Naive thymus-derived CD4-positive, alpha-beta T cell (primary cell): ENCODE data around the gene LRRC4C. TPM values are rescaled to one million over a fixed set of nuclear protein-coding genes. Genes with fewer than 3 reads are reported as not detected.
"Not testable (repeated sequence)": the region's sequence is repeated elsewhere in the genome, so short reads cannot be mapped to it uniquely, and the experiment has no call there.

ENCODE experiments used
- ATAC-seq: fragments of 150-1000 bp; cut with Tn5 transposase; 2 replicates; pipeline ENCODE4 v1.10.0; 2021; ENCODE audit warnings: mild to moderate bottlenecking, moderate library complexity
- CTCF ChIA-PET: fragments of 350-600 bp; sonication (Branson Sonifier 250); formaldehyde crosslinking; loops from one replicate; lab custom pipeline; 2021; ENCODE audit warnings: antibody characterized with exemption; lab: Charles Lee
- POLR2A ChIA-PET: fragments of 350-600 bp; sonication (Branson Sonifier 250); formaldehyde crosslinking; loops from one replicate; lab custom pipeline; 2021; ENCODE audit warnings: antibody characterized with exemption, inconsistent platforms; lab: Charles Lee
- DNase-seq, 9 donors: peaks; one replicate each; pipeline versions ENCODE4 v3.0.0 to v3.0.0-alpha.2; 2020 to 2022; ENCODE audit warnings: mixed read lengths in 1 of 9
- H3K27ac ChIP-seq: one replicate; pipeline ENCODE4 v1.7.0; 2013; ENCODE audit warnings: mild to moderate bottlenecking, low read depth, low read length, moderate library complexity
- H3K27me3 ChIP-seq, 2 donors: one replicate each; pipeline ENCODE4 v1.7.0; 2013; ENCODE audit warnings: low read length in 2 of 2, mild to moderate bottlenecking in 2 of 2, moderate library complexity in 2 of 2; ENCODE audit not compliant: control insufficient read depth in 2 of 2, insufficient read depth in 2 of 2
- H3K36me3 ChIP-seq, 3 experiments: 1 replicate in 2 of 3; 2 replicates in 1 of 3; pipeline ENCODE4 v1.7.0; 2013; ENCODE audit warnings: low read length in 3 of 3, mild to moderate bottlenecking in 3 of 3, moderate library complexity in 1 of 3; ENCODE audit not compliant: insufficient read depth in 3 of 3, control insufficient read depth in 2 of 3
- H3K4me1 ChIP-seq, 2 donors: one replicate each; pipeline ENCODE4 v1.7.0; 2013; ENCODE audit warnings: low read length in 2 of 2, mild to moderate bottlenecking in 2 of 2, moderate library complexity in 1 of 2; ENCODE audit not compliant: control insufficient read depth in 2 of 2, insufficient read depth in 2 of 2
- H3K4me3 ChIP-seq: 2 replicates; pipeline ENCODE4 v1.7.0; 2013; ENCODE audit warnings: mild to moderate bottlenecking, low read length
- H3K9me3 ChIP-seq, 3 experiments: 1 replicate in 2 of 3; 2 replicates in 1 of 3; pipeline ENCODE4 v1.7.0; 2013; ENCODE audit warnings: low read length in 3 of 3; ENCODE audit not compliant: control insufficient read depth in 2 of 3
- H3K27ac Mint-ChIP-seq, 9 donors: one replicate each; pipeline ENCODE4 v1.8.0; 2020 to 2022; ENCODE audit warnings: mixed read lengths in 9 of 9, mild to moderate bottlenecking in 8 of 9, moderate library complexity in 5 of 9, inconsistent platforms in 2 of 9
- H3K27me3 Mint-ChIP-seq, 5 donors: one replicate each; pipeline ENCODE4 v1.8.0; 2021 to 2022; ENCODE audit warnings: mixed read lengths in 5 of 5, mild to moderate bottlenecking in 1 of 5
- H3K36me3 Mint-ChIP-seq, 5 donors: one replicate each; pipeline ENCODE4 v1.8.0; 2020 to 2022; ENCODE audit warnings: mixed read lengths in 5 of 5, mild to moderate bottlenecking in 3 of 5, inconsistent platforms in 1 of 5
- H3K4me1 Mint-ChIP-seq, 7 donors: one replicate each; pipeline ENCODE4 v1.8.0; 2020 to 2022; ENCODE audit warnings: mixed read lengths in 7 of 7, mild to moderate bottlenecking in 3 of 7, inconsistent platforms in 1 of 7
- H3K4me3 Mint-ChIP-seq, 10 donors: one replicate each; pipeline ENCODE4 v1.8.0; 2020 to 2022; ENCODE audit warnings: mild to moderate bottlenecking in 10 of 10, mixed read lengths in 10 of 10, moderate library complexity in 6 of 10, inconsistent platforms in 2 of 10
- H3K9me3 Mint-ChIP-seq, 11 donors: one replicate each; pipeline ENCODE4 v1.8.0; 2020 to 2022; ENCODE audit warnings: mixed read lengths in 11 of 11, mild to moderate bottlenecking in 4 of 11, inconsistent platforms in 1 of 11, moderate library complexity in 1 of 11
- intact Hi-C, 2 donors: fragments of 100-400 bp; cut with micrococcal nuclease; formaldehyde crosslinking; loops; one replicate each; pipeline ENCODE4 v1.15.1; 2023
- polyA plus RNA-seq, 2 donors: library from polyadenylated mRNA; unstranded; fragments of 300-500 nt; fragmentation: Illumina TruSeq; gene quantifications; one replicate each; pipeline ENCODE4 v1.2.3, GENCODE V29; 2021
- total RNA-seq, 6 experiments: library from RNA in 5 of 6; stranded (reverse) in 5 of 6; gene quantifications; 1 replicate in 5 of 6; 2 replicates in 1 of 6; pipeline ENCODE4 v1.2.3 and lab custom pipeline; 2021 to 2026

The LRRC4C gene
- total and polyA plus RNA-seq, 7 experiments from 2014 or later: not detected

- H3K9me3 Mint-ChIP-seq: peaks cover 3 to 16% (median 8%) of the 10 kb centered on the region in 11 donors
- H3K4me1 ChIP-seq, H3K27me3 Mint-ChIP-seq, H3K27ac Mint-ChIP-seq, ATAC-seq, H3K4me3 ChIP-seq, H3K9me3 ChIP-seq, POLR2A ChIA-PET, H3K27me3 ChIP-seq, H3K36me3 Mint-ChIP-seq, CTCF ChIA-PET, DNase-seq, H3K4me3 Mint-ChIP-seq, intact Hi-C loops, H3K27ac ChIP-seq, H3K36me3 ChIP-seq, H3K4me1 Mint-ChIP-seq: not testable (repeated sequence)
These were observed 1291.6 kb downstream of the LRRC4C start for GRCh38 chr11:40167805-40168204.

- no peak for ATAC-seq
- CTCF ChIA-PET: no interaction called here
- POLR2A ChIA-PET: no interaction called here
- Mint-ChIP-seq H3K27ac (no peak overlapping the region), H3K9me3 (peaks cover 3 to 16% (median 9%) of the 10 kb centered on the region in 11 donors), H3K36me3 (no peaks in the 10 kb centered on the region), H3K4me1 (no peaks in the 10 kb centered on the region), H3K4me3 (no peak overlapping the region), H3K27me3 (no peaks in the 10 kb centered on the region)
- H3K9me3 ChIP-seq: no peaks in the 10 kb centered on the region
- no peak overlapping the region for H3K4me3 ChIP-seq
- H3K36me3 ChIP-seq: no peaks in the 10 kb centered on the region
- no peaks in the 10 kb centered on the region for H3K27me3 ChIP-seq
- intact Hi-C loops: no loop called here
- H3K4me1 ChIP-seq: no peaks in the 10 kb centered on the region
- DNase-seq: no peak
- no peak overlapping the region for H3K27ac ChIP-seq
These were observed 1292.6 kb downstream of the LRRC4C start for GRCh38 chr11:40166892-40167291.

- ChIA-PET POLR2A (no interaction called here), CTCF (no interaction called here)
- intact Hi-C loops: no loop called here
- Histone ChIP-seq H3K9me3 (no peaks in the 10 kb centered on the region), H3K4me3 (no peak overlapping the region), H3K4me1 (no peaks in the 10 kb centered on the region), H3K27ac (no peak overlapping the region), H3K36me3 (no peaks in the 10 kb centered on the region), H3K27me3 (no peaks in the 10 kb centered on the region)
- no peaks in the 10 kb centered on the region for H3K36me3 Mint-ChIP-seq
- H3K4me1 Mint-ChIP-seq: no peaks in the 10 kb centered on the region
- no peak overlapping the region for H3K4me3 Mint-ChIP-seq
- H3K27ac Mint-ChIP-seq: no peak overlapping the region
- no peak for DNase-seq
- peaks cover 3 to 24% (median 10%) of the 10 kb centered on the region in 11 donors for H3K9me3 Mint-ChIP-seq
- no peak for ATAC-seq
- no peaks in the 10 kb centered on the region for H3K27me3 Mint-ChIP-seq
These were observed 1296.3 kb downstream of the LRRC4C start for GRCh38 chr11:40162901-40163883.

- Histone ChIP-seq H3K36me3 (no peaks in the 10 kb centered on the region), H3K27me3 (no peaks in the 10 kb centered on the region), H3K9me3 (no peaks in the 10 kb centered on the region), H3K27ac (no peak overlapping the region), H3K4me1 (no peaks in the 10 kb centered on the region), H3K4me3 (no peak overlapping the region)
- intact Hi-C loops: no loop called here
- ChIA-PET CTCF (no interaction called here), POLR2A (no interaction called here)
- Mint-ChIP-seq H3K27me3 (no peaks in the 10 kb centered on the region), H3K4me1 (no peaks in the 10 kb centered on the region), H3K27ac (no peak overlapping the region), H3K9me3 (peaks cover 3 to 25% (median 13%) of the 10 kb centered on the region in 11 donors), H3K36me3 (no peaks in the 10 kb centered on the region), H3K4me3 (no peak overlapping the region)
- DNase-seq: no peak
- ATAC-seq: no peak
These were observed 1297.5 kb downstream of the LRRC4C start for GRCh38 chr11:40161854-40162410.

DNA sequence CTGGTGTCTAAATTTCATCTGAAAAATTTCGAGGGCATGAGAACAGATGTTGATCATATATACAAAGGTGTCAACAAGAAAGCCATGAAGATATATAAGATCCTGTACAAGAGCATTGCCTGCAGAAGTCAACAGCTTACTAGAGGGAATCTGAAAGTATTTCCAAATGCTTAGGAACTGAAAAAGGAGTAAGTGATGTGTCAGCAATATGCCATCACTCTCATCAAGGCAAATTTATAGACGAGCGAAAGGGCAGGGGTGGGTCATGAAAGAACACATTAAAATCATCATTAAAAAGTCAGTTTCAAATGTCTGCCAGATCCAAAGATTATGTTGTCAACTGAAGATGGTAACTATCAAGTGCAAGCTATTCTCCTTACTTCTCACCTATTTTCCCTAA, 1299.0 kb downstream of the LRRC4C start:
- Mint-ChIP-seq H3K4me3 (no peak overlapping the region), H3K9me3 (peaks cover 6 to 33% (median 17%) of the 10 kb centered on the region in 11 donors), H3K4me1 (no peaks in the 10 kb centered on the region), H3K27ac (no peak overlapping the region), H3K36me3 (no peaks in the 10 kb centered on the region), H3K27me3 (no peaks in the 10 kb centered on the region)
- ChIA-PET POLR2A (no interaction called here), CTCF (no interaction called here)
- Histone ChIP-seq H3K36me3 (no peaks in the 10 kb centered on the region), H3K4me3 (no peak overlapping the region), H3K4me1 (no peaks in the 10 kb centered on the region), H3K27me3 (no peaks in the 10 kb centered on the region), H3K27ac (no peak overlapping the region), H3K9me3 (no peaks in the 10 kb centered on the region)
- DNase-seq: no peak
- ATAC-seq: no peak
- intact Hi-C loops: no loop called here

DNA sequence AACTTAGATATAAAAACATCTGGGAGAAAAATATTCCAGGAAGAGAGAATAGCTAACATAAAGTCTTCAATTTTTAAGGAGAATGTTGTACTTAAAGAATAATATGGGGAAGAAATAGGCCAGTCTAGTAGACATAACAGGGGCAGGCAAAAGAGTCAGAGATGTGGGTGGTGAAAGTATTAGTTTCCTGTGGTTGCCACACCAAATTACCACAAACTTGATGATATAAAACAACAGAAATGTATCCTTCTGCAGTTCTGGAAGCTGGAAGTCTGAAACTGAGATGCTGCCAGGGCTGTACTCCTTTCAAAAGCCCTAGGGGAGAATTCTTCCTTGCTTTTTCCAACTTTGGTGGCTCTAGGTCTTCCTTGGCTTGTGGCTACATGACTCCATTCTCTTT, 1309.7 kb downstream of the LRRC4C start:
- ATAC-seq: no peak
- intact Hi-C loops: loop anchor here in 1 of 2 donors (10.0 kb wide), 1 partner anchor 65 kb away; no protein-coding TSS in a partner anchor
- Mint-ChIP-seq H3K4me1 (no peaks in the 10 kb centered on the region), H3K27me3 (no peaks in the 10 kb centered on the region), H3K27ac (no peak overlapping the region), H3K36me3 (no peaks in the 10 kb centered on the region), H3K4me3 (no peak overlapping the region), H3K9me3 (peaks cover 0 to 32% (median 14%) of the 10 kb centered on the region in 11 donors)
- ChIA-PET CTCF (no interaction called here), POLR2A (interaction anchor here (0.6 kb wide), 1 partner anchor 96 kb away, joined by 4 read pairs; no protein-coding TSS in a partner anchor)
- Histone ChIP-seq H3K4me1 (no peaks in the 10 kb centered on the region), H3K9me3 (no peaks in the 10 kb centered on the region), H3K27ac (no peak overlapping the region), H3K27me3 (no peaks in the 10 kb centered on the region), H3K4me3 (no peak overlapping the region), H3K36me3 (no peaks in the 10 kb centered on the region)
- no peak for DNase-seq
